HG02571 (cell line): Measurements from ENCODE around the gene BSND.
"Not testable (repeated sequence)": the region's sequence is repeated elsewhere in the genome, so short reads cannot be mapped to it uniquely, and the experiment has no call there.

Experiments used
- ATAC-seq: cut with Tn5 transposase; IDR thresholded peaks from one replicate; pipeline ENCODE4 v1.9.1; 2021; ENCODE audit warnings: mild to moderate bottlenecking, moderate library complexity; ENCODE audit not compliant: unreplicated experiment

The BSND gene

DNA sequence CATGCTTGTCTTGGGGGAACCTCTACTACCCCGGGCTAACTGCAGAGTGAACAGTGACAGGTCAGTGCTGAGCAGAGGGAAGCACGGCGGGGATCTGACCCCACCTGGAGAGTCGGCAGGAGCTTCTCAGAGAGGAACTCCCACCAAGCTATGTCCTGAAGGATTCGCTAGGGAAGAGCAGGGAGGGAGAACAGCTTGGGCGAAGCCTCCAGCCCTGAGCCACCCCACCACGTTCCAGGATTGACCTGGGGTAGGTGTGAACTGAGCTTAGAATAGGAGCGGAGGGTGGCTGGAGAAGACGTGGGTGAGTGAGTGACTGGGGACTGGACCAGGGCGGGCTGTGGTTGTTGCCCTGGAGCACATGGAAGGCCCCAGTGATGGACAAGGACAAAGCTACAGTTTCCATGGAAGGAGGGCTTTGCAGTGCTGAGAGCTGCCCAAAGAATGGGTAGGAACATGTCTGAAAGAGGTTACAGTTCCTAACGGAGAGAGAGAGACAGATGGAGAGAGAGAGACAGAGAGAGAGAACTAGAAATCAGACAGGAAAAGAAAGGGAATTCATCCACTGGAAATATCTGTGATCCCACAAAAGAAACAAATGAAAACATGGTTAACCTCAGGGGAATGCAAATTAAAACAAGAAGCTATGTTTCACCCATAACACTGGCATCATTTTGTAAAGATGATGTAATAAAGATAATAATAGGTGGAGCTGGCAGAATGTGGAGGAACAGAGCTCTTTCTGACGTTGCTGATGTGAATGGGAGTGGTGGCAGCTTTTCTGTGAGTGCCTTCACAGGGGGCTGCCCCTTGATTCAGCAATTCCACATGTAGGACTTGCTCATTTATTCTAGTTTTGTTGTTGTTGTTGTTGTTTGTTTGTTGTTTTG lies 17.2 kb downstream of the BSND start:
- no peak for ATAC-seq

DNA sequence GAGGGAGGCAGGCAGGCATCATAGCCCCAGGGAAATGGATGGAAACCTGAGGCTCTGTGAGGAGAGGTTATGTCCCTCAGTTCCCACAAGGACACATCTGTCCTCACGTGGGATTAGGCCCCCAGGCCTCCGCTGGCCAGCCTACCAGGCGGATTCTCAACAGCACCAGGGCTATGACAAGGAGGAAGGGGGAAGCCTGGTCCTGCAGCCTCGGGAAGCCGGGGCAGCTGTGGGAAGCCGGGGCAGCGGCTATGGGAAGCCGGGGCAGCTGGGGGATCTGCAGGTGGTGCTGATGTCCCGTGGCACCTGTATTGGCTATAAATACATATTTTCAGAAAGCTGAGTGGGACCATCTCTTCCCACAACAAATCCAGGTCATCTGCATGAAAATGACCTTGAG lies 19.7 kb downstream of the BSND start:
- no peak for ATAC-seq

DNA sequence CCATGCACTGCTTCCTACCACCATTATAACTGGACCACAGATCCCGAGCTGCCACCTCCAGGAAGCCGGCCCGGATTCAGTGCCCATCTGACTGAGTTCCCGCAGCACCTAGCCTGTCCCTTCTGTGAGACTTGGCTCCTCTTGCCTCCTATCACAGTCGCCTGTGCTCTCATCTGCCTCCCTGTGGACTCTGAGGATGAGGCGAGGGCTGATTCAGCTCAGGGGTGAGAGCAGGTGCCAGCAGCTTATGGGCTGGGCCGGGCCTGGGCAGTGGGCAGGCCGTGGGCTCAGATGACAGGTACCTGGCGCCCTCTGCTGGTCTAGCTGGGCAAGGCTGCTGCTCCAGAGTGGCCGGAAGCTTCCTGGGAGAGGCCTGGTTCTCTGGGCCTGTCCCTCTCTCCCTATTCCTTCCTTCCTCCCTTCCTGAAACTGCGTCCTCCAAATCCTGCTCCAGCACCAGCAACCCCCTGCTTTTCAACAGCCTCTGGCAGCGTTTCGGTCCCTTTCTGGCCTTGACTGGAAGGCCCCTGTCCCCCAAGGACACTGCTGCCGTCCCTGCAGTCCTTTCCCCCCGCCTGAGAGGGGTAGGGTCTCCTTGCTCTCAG lies 23.3 kb downstream of the BSND start:
- ATAC-seq: peak; percentile 70

DNA sequence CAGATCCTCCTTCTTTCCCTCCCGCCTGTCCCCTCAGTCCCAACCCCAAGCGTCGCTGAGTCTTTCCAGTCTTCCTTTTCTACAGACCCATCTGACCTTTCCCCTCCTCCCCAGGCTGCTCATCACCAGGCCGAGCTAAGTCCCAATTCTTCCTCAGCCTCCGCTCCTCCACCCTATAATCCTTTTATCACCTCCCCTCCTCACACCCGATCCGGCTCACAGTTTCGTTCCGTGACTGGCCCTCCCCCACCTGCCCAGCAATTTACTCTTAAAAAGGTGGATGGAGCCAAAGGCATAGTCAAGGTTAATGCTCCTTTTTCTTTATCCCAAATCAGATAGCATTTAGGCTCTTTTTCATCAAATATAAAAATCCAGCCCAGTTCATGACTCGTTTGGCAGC lies 25.4 kb downstream of the BSND start:
- ATAC-seq: not testable (repeated sequence)

DNA sequence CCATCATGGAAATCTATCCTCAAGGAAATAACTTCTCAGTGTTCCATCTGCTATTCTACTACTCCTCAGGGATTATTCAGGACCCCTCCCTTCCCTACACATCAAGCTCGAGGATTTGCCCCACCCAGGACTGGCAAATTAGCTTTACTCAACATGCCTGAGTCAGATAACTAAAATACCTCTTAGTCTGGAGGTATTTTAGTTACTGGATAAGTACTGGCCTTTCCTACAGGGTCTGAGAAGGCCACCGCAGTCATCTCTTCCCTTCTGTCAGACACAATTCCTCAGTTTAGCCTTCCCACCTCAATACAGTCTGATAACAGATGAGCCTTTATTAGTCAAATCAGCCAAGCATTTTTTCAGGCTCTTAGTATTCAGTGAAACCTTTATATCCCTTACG lies 27.9 kb downstream of the BSND start:
- not testable (repeated sequence) for ATAC-seq

DNA sequence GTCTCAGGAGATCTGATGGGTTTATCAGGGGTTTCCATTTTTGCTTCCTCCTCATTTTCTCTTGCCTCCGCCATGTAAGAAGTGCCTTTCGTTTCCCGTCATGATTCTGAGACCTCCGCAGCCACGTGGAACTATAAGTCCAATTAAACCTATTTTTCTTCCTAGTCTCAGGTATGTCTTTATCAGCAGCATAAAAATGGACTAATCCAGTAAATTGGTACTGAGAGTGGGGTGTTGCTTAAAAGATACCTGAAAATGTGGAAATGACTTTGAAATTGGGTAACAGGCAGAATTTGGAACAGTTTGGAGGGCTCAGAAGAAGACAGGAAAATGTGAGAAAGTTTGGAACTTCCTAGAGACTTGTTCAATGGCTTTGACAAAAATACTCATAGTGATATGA lies 32.4 kb downstream of the BSND start:
- not testable (repeated sequence) for ATAC-seq

DNA sequence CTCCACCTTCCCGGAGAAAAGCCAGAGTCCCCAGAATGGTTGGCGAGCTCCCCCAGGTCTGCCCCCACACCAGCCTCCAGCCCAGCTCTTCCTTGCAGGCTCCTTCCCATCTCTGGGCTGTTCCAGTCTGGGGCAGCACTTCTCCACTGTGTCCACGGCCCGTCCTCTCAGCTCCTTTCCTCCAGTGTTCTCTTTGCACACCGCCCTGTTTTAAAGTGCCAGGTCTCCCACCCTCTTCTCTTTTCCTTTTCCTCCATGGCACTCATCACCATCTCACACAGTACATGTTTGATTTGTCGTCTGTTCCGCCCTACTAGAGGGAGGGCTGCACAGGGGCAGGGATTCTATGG lies 34.5 kb downstream of the BSND start:
- ATAC-seq: no peak

DNA sequence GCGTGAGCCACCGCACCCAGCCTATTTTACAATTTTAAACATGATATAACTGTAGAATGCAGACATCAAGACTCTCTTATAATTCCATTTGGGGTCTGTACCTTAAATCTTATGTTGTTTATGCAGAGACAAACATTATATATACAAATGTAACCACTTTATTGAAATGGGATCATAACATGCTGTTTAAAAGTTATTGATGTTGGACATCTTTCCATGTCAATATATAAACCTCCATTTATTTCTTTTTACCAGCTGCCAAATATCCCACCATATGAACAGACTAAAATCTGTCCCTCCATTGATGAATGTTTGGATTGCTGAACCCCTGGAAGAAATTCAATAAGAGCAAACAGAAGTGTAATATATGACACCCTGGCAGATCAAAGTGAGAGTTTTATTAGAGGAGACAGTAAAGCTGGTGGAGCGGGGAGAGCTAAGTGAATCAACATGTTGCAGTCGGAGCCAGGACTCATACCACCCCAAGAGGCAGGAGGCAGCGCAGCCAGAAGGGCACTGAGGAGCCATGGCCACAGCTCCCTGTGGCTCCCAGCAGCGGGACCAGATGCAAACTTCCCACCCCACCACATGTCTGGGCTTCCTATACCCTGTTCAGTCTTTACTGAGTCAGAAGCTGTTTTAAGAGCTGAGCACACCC lies 35.9 kb downstream of the BSND start:
- ATAC-seq: no peak

DNA sequence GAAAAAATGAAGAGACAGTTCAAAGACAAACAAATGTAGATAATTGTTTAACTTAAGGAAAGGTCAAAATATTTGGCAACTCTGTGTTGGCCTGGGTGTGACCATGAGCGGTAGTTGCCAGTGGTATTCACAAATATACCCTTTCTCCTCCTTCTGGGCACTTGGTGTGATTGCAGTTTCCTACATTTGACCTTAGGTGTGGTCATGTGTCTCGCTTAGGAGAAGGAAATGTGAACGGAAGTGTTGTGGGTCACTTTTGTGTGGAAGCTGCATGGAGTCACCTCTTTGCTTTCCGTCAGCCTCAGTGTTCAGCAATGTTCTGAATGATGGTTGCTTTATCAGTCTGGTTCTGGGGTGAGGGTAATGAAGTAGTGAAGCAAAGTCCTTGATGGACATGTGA lies 37.2 kb downstream of the BSND start:
- no peak for ATAC-seq

DNA sequence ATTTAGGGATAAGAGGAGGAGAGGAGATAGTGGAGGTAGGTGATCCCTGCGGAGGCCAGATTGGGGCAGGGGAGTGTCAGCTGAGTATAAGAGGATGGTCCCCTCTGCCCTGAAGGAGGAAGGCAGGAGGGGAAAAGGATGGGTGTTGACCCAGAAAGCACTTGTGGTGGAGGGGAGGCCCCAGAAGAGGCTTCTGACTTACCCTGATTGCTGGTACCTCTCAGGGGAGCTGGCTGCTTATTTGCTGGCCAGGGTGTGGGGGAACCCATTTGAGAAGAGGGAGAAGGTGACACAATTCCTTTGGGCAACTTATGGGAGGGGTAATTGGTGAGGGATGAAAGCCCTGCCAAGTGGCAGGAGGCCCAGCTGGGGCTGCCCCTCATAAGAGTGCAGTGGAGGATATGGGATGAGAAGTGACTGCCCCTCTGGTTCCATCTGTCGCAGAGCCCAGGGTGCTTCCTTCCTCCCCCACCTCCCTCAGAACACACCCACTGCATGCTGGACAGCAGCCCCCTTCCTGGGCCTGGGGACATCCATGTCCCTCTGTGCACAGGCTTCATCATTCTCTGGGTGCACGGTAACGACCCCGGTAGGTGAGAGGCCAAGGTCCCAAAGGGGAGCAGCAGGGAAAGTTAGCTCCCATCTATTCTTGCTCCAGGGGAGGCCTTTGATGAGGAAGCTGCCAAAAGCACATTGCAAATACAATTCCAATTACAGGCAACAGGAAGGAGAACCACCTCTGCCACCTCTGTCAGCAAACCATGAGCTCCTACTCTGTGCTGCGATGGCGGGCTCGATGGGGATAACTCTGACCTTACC lies 39.2 kb downstream of the BSND start:
- no peak for ATAC-seq

DNA sequence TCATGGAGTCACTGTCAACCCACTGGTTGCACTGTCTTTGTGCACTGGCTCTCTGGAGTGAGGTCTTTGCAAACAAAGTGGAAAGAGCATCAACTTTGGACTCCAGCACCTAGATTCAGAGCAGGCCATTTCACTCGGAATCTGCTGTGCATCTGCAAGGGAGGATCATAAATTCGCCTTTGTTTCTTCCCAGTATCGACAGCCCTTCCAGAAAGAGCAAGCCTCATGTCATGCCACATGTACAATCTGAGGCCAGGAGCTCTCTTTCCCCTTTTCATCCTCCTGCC lies 39.8 kb downstream of the BSND start:
- ATAC-seq: no peak

DNA sequence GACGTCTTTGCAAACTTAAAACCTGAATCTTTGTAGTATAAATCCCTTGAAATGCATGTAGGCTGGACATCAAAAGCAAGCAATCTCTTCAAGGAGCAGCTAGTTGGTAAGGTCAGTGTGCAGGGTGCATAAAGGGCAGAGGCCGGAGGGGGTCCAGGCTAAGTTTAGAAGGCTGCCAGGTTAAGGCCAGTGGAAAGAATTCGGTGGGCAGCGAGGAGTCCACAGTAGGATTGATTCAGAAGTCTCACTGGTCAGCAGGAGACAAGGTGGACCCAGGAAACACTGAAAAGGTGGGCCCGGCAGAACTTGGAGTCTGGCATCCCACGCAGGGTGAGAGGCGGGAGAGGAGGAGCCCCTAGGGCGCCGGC lies 40.2 kb downstream of the BSND start:
- ATAC-seq: no peak

DNA sequence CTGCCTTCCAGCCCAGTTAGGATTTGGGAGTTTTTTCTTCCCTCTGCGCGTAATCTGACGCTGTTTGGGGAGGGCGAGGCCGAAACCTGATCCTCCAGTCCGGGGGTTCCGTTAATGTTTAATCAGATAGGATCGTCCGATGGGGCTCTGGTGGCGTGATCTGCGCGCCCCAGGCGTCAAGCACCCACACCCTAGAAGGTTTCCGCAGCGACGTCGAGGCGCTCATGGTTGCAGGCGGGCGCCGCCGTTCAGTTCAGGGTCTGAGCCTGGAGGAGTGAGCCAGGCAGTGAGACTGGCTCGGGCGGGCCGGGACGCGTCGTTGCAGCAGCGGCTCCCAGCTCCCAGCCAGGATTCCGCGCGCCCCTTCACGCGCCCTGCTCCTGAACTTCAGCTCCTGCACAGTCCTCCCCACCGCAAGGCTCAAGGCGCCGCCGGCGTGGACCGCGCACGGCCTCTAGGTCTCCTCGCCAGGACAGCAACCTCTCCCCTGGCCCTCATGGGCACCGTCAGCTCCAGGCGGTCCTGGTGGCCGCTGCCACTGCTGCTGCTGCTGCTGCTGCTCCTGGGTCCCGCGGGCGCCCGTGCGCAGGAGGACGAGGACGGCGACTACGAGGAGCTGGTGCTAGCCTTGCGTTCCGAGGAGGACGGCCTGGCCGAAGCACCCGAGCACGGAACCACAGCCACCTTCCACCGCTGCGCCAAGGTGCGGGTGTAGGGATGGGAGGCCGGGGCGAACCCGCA lies 40.8 kb downstream of the BSND start, which contains the start of gene PCSK9:
Gene PCSK9 (plus strand): TSS at position 207 of the 741 bp plus-strand sequence. CDS start 290 bp downstream, at position 497.
- ATAC-seq: no peak

DNA sequence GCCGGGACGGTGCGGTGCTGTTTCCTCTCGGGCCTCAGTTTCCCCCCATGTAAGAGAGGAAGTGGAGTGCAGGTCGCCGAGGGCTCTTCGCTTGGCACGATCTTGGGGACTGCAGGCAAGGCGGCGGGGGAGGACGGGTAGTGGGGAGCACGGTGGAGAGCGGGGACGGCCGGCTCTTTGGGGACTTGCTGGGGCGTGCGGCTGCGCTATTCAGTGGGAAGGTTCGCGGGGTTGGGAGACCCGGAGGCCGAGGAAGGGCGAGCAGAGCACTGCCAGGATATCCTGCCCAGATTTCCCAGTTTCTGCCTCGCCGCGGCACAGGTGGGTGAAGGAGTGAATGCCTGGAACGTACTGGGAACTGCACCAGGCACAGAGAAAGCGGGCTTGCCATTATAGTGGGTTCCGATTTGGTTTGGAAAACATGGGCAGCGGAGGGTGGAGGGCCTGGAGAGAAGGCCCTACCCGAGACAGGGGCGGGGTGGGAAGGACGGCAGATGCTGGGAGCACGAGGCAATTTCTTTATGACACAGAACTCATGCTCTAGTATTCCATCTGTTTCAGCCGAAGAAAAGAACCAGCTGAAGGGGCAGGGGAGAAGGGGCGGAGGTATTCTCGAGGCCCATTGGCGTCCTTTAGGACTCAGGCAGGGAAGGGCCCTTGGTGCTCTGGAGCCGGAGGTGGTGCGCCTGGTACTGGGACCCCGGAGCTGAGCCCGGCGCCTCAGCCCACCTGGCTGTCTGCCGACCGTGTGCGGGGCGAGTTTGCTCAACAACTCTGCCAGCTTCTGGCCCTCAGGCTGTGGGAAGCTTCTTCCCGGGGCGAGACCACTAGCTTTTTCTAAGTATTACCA lies 41.6 kb downstream of the BSND start:
- no peak for ATAC-seq

DNA sequence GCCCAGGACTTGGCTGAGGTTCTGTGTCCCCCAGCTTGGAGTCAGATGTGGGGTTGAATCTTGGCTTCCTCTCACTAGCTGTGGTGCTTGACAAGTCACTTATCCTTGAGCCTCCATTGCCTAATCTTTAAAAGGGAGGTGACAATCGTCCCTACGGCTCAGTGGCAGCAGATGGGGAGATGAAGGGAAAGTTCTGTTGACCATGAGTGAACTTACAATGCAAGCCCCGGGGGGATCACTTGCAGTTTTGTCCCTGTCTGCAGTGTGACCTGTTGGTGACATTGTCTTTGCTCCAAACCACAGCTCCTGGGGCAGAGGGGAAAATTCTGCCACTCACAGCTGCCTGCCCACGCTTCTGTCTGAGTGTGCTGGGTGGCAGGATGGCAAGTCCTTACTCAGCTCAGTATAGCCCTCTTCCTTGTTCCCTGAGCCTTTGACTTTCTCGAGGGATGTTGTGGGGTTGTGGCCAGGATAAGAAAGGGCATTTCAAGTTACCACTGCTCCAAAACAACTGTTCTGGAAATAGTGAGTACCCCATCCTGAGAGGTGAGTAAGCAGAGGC lies 42.3 kb downstream of the BSND start:
- ATAC-seq: no peak

DNA sequence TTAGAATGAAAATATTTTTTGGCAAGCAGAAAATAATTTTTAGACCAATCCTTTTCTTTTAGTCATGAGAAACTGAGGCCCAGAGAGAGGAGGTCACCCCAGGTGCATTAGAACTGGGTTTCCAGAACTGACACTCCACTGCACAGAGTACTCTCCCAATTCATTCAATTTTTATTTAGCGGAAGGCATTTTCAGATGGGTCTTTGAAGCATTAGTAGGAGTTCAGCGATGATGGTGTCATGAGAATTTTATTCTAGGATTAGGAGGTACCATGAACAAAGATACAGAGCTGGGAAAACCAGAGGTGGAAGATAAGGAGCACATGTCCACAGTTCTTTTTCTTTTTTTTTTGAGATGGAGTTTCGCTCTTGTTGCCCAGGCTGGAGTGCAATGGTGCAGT lies 42.9 kb downstream of the BSND start:
- no peak for ATAC-seq

DNA sequence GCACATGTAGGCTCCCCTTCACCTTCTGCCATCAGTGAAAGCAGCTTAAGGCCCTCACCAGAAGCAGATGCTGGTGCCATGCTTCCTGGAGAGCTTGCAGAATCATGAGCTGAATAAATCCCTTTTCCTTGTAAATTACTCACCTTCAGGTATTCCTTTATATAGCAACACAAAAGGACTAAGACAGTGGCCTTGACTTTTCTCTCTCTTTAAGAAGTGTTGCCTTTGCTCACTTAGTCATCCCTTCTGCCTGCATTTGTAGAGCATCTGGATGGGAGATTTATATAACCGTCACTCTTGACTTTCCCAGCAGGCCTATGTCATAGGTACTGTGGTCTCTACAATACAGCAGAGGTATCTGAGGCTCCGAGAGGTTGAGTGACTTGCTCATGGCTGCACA lies 44.3 kb downstream of the BSND start:
- ATAC-seq: no peak

DNA sequence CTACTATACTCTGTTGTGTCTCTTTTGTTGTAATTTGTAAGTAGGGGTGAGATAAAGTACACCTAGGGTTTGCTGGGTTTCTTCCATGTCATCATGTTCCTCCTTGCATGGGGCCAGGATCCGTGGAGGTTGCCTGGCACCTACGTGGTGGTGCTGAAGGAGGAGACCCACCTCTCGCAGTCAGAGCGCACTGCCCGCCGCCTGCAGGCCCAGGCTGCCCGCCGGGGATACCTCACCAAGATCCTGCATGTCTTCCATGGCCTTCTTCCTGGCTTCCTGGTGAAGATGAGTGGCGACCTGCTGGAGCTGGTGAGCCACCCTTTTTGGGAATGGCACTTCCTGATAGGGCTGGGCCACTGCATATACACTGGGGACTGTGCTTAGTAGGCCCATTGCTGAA lies 45.0 kb downstream of the BSND start:
- no peak for ATAC-seq

DNA sequence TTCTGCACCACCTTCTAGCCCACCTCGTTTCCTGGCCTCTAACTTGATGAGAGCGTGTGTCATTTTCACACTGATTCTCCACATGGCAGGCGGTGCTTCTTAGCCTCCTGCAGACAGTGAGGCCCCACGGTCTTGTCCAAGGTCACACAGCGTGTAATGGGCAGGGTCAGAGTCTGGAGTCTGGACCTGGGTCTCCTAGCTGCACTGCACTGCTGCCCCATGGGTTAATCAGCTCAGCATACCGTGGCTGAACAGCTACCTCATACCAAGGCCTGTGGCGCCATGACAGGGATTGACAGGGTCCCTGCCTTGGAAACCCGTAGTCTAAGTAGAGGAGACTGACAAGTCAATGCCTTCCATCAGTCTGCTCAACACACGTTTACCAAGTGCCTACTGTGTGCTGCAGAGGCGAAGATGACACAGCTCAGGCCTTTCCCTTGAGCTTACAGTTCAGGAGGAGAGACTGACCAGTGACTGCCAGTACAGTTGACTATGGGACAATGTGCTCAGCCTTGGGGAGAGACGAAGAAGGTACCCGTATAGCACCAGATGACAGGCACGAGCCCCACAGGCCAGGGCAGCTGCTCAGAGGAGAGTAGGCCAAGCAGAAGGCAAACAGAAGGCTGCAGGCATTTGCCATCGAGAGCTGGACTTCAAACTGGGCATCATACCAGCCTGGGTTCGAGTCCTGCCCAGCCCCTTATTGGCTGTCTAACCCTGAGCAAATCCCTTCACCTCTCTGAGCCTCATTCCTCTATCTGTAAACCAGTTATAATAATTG lies 46.1 kb downstream of the BSND start:
- ATAC-seq: no peak
